SU-DHL-6 (cell line): Measurements from ENCODE around the gene ZNF69.
A peak's percentile ranks its signal among the peaks of the same experiment; 100 is the strongest.
"Not testable (repeated sequence)": the region's sequence is repeated elsewhere in the genome, so short reads cannot be mapped to it uniquely, and the experiment has no call there.

ENCODE experiments used
- H2AFZ ChIP-seq: fragments of 200-600 bp; sonication (generic); 2 replicates; pipeline ENCODE4 v1.6.1; 2014; ENCODE audit warnings: low read depth, mild to moderate bottlenecking, moderate library complexity, mixed read lengths, antibody characterized with exemption, low read length; ENCODE audit not compliant: severe bottlenecking
- H3F3A ChIP-seq: fragments of 200-600 bp; shearing (Covaris generic); 2 replicates; pipeline ENCODE4 v1.6.0; 2016; ENCODE audit warnings: antibody characterized with exemption, mild to moderate bottlenecking; ENCODE audit not compliant: insufficient read depth
- H3K27ac ChIP-seq: fragments of 200-600 bp; sonication (generic); 2 replicates; pipeline ENCODE4 v1.5.1; 2016; ENCODE audit warnings: low read depth, mild to moderate bottlenecking, low read length, moderate library complexity, mixed read lengths
- H3K27me3 ChIP-seq: fragments of 200-600 bp; sonication (generic), shearing (Covaris generic); 2 replicates; pipeline ENCODE4 v1.6.0; 2014; ENCODE audit warnings: mild to moderate bottlenecking, low read length
- H3K36me3 ChIP-seq: fragments of 200-600 bp; sonication (generic); 2 replicates; pipeline ENCODE4 v1.6.1; 2014; ENCODE audit warnings: mild to moderate bottlenecking, low read length, mixed read lengths
- H3K4me2 ChIP-seq: fragments of 300-600, 200-600 bp; shearing (Covaris generic), sonication (generic); 2 replicates; pipeline ENCODE4 v1.6.0; 2014; ENCODE audit warnings: low read length, low read depth, mild to moderate bottlenecking; ENCODE audit not compliant: poor library complexity, severe bottlenecking
- H3K4me3 ChIP-seq: fragments of 200-600 bp; sonication (generic); 2 replicates; pipeline ENCODE4 v1.5.1; 2014; ENCODE audit warnings: antibody characterized with exemption, low read length, mild to moderate bottlenecking, mixed read lengths; ENCODE audit not compliant: insufficient read depth, poor library complexity, severe bottlenecking
- H3K79me2 ChIP-seq: fragments of 200-600 bp; sonication (generic); 2 replicates; pipeline ENCODE4 v1.6.1; 2014; ENCODE audit warnings: mild to moderate bottlenecking, low read length, moderate library complexity; ENCODE audit not compliant: insufficient read depth
- H3K9ac ChIP-seq: fragments of 200-600 bp; sonication (generic); 2 replicates; pipeline ENCODE4 v1.7.0; 2014; ENCODE audit warnings: mild to moderate bottlenecking, low read length
- H3K9me2 ChIP-seq: fragments of 200-600 bp; sonication (generic); replicated peaks from 2 replicates; pipeline ENCODE4 v1.6.1; 2014; ENCODE audit warnings: low read length; ENCODE audit not compliant: insufficient read depth
- H3K9me3 ChIP-seq: fragments of 200-600 bp; sonication (generic); 2 replicates; pipeline ENCODE4 v1.6.1; 2014; ENCODE audit warnings: low read length, mixed read lengths; ENCODE audit not compliant: insufficient read depth
- H4K20me1 ChIP-seq: fragments of 200-600 bp; sonication (generic); 2 replicates; pipeline ENCODE4 v1.6.1; 2014; ENCODE audit warnings: low read depth, mild to moderate bottlenecking, antibody characterized with exemption, low read length, moderate library complexity, mixed read lengths
- CTCF ChIP-seq: fragments of 200-600 bp; sonication (generic); IDR thresholded peaks from one replicate; pipeline ENCODE4 v1.5.1; 2017; ENCODE audit warnings: antibody characterized with exemption, mild to moderate bottlenecking, low read length, moderate library complexity; ENCODE audit not compliant: insufficient read depth, poor library complexity, severe bottlenecking
- EZH2phosphoT487 ChIP-seq: fragments of 200-600 bp; sonication (generic), shearing (Covaris generic); conservative IDR thresholded peaks from 2 replicates; pipeline ENCODE4 v1.6.1; 2018; ENCODE audit warnings: mild to moderate bottlenecking, antibody characterized with exemption, low read length, moderate library complexity, mixed read lengths

Gene ZNF69

GRCh38 chr19:11879687-11880266 lies 7.8 kb upstream of the ZNF69 start:
- not testable (repeated sequence) for H3K9me2 ChIP-seq, H3K79me2 ChIP-seq, H3K4me2 ChIP-seq, H3K36me3 ChIP-seq, H4K20me1 ChIP-seq, H3K9me3 ChIP-seq, H3F3A ChIP-seq, H2AFZ ChIP-seq, H3K27me3 ChIP-seq, H3K9ac ChIP-seq, H3K4me3 ChIP-seq, H3K27ac ChIP-seq
- TF ChIP-seq CTCF = peak; percentile 36

GRCh38 chr19:11880598-11880997 lies 7.0 kb upstream of the ZNF69 start:
- Histone ChIP-seq H3K79me2 (no peaks in the 10 kb centered on the region), H3K9me3 (no peaks in the 10 kb centered on the region), H3K9ac (no peak overlapping the region), H3K4me3 (no peak overlapping the region), H3K36me3 (no peaks in the 10 kb centered on the region), H3F3A (no peaks in the 10 kb centered on the region), H3K27ac (no peak overlapping the region), H3K4me2 (no peak overlapping the region), H4K20me1 (no peaks in the 10 kb centered on the region), H2AFZ (no peak overlapping the region), H3K9me2 (no peaks in the 10 kb centered on the region), H3K27me3 (no peaks in the 10 kb centered on the region)
- no peak for TF ChIP-seq EZH2phosphoT487
- no peak for TF ChIP-seq CTCF

GRCh38 chr19:11881151-11881800 lies 6.3 kb upstream of the ZNF69 start:
- Histone ChIP-seq H3K27ac (no peak overlapping the region), H3K9me2 (no peaks in the 10 kb centered on the region), H3K27me3 (no peaks in the 10 kb centered on the region), H3F3A (no peaks in the 10 kb centered on the region), H3K9ac (no peak overlapping the region), H3K4me3 (no peak overlapping the region), H4K20me1 (no peaks in the 10 kb centered on the region), H3K79me2 (no peaks in the 10 kb centered on the region), H3K9me3 (no peaks in the 10 kb centered on the region), H2AFZ (no peak overlapping the region), H3K4me2 (no peak overlapping the region), H3K36me3 (no peaks in the 10 kb centered on the region)
- TF ChIP-seq EZH2phosphoT487 = no peak
- TF ChIP-seq CTCF = peak; percentile 75
